Measurements from ENCODE around the gene TTLL3.

DNA sequence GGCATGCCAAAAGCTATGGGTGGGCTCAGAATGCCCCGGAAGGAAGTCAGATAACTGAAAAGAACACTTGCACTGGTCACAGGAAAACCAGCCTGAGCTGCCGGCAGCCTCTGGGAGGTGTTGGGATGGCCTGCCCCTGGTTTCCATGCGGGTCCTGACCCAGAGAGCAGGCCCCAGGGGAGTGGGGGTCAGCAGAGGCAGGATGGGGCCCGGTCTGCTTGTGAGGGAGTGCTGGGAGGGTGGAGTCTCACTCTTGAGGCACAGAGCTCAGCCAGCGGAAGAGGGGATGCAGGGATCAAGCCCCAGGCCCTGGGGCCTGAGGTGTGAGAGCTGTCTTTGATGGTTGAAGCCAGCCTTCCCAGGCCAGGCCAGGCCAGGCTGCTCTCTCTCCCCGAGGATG is 36.2 kb downstream of the TTLL3 start:
- no peak for TF ChIP-seq ZNF274 (IDR thresholded peaks at IDR 0.05; ENCODE audit: low read depth, low read length)
- TF ChIP-seq YY1 (IDR thresholded peaks at IDR 0.05; ENCODE audit: insufficient read depth, insufficient read length) = no peak
